Measurements from ENCODE around the gene CHAD.
"Not testable (repeated sequence)": the region's sequence is repeated elsewhere in the genome, so short reads cannot be mapped to it uniquely, and the experiment has no call there.

- not testable (repeated sequence) for TF ChIP-seq EZH2phosphoT487 (IDR thresholded peaks at IDR 0.05; ENCODE audit: borderline replicate concordance, low read depth, low read length); CTCF (conservative IDR thresholded peaks at IDR 0.05; ENCODE audit: low read length)
Observed at GRCh38 chr17:50472761-50473161, 4.1 kb upstream of the CHAD start.
